HG03354 (cell line): ENCODE results near the gene TFDP2.
"Not testable (repeated sequence)": the region's sequence is repeated elsewhere in the genome, so short reads cannot be mapped to it uniquely, and the experiment has no call there.

Source experiments
- ATAC-seq: cut with Tn5 transposase; IDR thresholded peaks from one replicate; pipeline ENCODE4 v1.9.1; 2021; ENCODE audit warnings: mild to moderate bottlenecking; ENCODE audit not compliant: unreplicated experiment, poor library complexity, severe bottlenecking

The TFDP2 gene

GRCh38 chr3:141981084-141981483 lies 168.3 kb downstream of the TFDP2 start:
- no peak for ATAC-seq

- no peak for ATAC-seq
These were observed 170.2 kb downstream of the TFDP2 start for GRCh38 chr3:141979050-141979671.

DNA sequence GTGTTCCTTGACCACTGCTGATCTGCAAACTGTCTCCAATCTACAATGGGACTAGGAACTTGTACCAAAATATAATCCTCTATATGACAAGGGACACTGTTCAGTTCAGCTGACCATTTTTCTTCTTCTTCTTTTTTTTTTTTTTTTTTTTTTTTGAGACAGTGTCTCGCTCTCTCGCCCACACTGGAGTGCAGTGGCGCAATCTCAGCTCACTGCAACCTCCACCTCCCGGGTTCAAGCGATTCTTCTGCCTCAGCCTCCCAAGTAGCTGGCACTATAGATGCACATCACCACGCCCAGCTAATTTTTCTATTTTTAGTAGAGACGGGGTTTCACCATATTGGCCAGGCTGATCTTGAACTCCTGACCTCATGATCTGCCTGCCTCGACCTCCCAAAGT lies 174.6 kb downstream of the TFDP2 start:
- not testable (repeated sequence) for ATAC-seq

- ATAC-seq, result no peak
These were observed 176.9 kb downstream of the TFDP2 start for GRCh38 chr3:141972399-141972798.

GRCh38 chr3:141971571-141971970 lies 177.8 kb downstream of the TFDP2 start:
- ATAC-seq, result no peak

DNA sequence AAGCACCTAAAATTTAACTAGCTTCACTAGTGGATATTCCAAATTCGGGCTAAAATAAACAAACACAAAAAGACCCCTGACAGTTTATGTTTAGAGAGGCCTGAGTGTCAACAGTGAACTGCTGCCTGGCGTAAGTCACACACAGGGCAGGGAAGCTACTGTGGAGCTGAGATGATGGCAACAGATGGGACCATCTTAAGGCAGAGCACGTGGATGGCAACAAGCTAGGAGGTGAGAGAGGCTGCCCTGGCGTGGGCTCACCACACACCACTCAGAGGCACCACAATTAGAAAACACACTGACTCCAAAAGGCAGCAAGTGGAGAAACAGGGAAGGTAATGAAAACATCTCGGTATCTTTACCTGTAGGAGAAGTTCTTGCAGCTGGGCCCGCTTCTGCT lies 179.6 kb downstream of the TFDP2 start:
- no peak for ATAC-seq

DNA sequence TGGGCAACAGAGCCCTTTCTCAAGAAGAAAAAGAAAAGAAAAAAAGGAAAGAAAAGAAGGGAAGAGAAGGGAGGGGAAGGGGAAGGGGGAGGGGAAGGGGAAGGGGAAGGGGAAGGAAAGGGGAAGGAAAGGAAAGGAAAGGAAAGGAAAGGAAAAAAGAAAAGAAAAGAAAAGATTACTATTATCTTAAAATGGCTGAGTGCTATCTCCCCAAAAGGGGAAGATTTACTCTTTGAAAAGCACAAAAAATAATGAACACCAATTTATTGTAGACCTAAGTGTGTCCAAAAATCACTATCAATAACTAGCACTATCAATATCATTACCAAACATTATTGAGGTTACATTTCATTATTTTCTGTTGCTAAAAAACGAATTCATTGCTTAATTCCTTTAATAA lies 183.9 kb downstream of the TFDP2 start:
- no peak for ATAC-seq

DNA sequence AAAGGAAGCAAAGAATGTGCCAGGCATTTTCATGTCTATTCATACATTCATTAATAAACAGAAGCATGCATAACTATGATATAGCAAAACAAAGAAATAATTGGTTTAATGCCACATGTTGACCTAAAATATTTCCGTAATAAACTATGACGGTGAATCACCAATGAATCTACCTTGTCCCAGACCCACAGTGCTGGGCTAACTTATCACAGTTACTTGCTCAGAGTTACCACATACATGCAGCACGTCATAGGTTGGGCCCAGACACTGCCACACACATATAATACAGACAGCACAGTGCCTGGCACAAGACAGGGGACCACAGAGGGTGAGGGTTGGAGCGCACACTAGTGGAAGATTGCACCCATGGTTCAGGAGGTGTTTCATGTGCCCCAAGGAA lies 186.0 kb downstream of the TFDP2 start:
- ATAC-seq, result no peak

DNA sequence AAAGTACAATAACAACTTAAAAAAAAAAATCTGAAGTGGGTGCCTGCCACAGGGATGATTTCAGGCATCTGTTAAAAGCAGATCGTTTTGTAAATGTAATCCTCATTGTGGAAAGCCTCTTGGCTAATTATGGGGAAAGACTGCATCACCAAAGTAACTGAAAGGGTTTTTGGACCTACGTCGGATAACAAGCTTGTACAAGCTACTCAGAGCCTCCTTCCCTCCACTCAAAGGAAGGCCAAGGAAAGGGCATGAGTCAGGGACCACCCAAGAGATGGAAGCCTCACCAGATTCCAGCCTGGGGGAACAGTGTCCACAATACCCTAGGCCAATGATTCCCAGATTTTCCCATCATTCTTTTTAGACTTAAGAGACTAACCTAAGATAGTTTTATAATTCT lies 188.6 kb downstream of the TFDP2 start:
- no peak for ATAC-seq

- no peak for ATAC-seq
These were observed 189.5 kb downstream of the TFDP2 start for GRCh38 chr3:141959589-141960554.

DNA sequence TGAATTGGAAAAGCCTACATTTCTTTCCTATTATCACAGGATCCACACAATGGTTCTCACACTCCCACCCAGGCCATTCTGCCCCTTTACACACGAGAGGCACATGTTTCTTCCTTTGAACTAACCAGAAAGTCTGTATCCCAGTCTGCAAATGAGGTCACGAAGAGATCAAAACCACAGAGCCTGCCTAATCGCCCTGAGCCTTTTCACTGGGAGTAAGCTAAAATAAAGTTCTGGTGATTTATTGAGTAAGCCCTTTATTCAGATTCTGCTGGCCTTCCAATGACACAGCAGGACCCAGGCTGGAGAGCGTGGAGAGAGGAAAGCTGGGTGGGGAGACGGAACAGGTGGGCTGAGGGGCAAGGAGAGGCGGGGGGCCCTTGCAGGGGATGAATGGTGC lies 194.2 kb downstream of the TFDP2 start:
- no peak for ATAC-seq

- no peak for ATAC-seq
These were observed 196.7 kb downstream of the TFDP2 start for GRCh38 chr3:141952611-141953010.

GRCh38 chr3:141950572-141951493 lies 198.5 kb downstream of the TFDP2 start:
- no peak for ATAC-seq

DNA sequence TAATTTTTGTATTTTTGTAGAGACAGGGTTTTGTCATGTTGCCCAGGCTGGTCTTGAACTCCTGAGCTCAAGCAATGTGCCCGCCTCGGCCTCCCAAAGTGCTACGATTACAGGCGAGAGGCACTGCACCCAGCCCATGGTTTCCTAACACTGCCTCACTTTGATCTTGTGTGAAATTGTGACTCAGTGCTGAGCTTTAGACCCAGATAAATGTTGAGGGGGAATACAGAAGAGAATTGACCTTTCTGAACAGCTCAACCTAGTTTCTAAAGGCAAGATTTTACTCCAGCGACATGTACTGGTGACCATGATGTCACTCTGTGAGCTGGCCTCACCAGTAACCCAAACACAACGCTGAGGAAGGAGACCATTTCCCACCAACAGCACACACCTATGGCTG lies 199.4 kb downstream of the TFDP2 start:
- ATAC-seq, result no peak

DNA sequence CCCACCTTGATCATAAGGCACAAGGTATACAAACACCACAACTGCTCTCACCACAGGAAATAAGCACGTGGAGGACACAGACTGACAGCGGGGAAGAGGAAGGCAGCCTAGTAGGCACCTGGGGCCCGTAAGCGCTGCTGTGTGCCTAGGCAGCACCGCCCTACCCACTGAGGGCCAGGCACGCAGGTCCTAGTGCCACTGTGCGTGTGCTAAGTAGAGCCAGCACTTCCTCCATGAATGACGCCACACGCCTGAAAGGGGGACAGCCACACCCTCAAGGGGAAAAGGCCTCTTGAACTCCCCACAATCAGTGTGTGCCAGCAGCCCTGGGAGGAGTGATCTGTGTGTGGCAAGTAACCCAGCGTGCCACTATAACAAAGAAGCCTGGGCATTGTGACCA lies 199.9 kb downstream of the TFDP2 start:
- ATAC-seq, result no peak

DNA sequence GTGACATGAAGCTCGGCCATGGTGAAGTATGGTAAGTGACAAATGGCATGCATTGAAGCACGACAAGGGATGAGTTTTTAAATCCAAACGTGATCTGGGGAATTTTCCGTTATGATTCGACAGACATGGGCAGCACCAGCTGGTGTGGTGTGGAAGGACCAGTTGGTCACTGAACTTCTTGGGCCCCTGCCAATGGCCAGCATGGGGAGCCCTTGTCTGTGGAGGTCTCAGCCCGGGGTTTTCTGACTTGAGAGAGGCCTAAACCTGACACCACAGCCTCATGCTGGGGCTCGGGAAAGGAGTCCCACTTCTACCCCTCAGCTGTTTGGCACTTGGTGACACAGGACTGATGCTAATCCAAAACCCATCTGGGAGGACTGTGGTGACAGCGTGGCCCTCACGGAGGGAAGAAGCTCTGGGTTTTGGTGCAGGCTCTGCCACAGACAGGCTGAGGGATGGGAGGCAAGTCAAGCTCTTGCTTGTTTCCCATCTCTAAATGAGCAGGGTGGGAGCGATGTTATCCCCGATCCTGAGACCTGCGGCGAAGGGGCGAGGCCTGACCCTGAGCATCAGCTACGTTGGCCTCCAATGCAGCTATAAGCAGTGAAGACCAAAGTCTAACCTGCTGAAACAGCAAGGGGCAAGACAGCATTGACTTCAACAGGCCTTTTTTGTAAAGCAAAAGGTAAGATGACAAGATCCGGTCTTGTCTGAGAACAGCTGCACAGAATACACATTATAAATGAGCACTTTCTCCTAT lies 203.4 kb downstream of the TFDP2 start:
- no peak for ATAC-seq

DNA sequence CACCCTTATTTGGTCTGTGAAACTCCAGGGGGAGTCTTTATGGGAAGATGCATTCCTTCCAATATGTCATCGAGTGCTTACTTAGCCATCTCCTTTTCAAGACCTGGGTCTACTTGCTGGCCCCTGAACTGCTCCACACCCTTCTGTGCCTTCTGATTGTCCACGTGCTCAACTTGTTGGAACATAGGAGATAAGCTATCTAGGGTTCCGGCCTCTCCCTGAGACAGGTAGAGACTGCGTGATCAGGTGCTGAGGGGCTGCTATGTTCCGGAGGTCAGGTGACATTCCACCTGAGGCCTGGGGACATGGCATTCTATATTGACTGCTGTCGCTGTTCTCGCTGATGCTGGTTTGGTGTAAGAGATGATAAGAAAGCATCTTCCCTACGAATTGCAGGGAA lies 207.3 kb downstream of the TFDP2 start:
- ATAC-seq, result no peak

- no peak for ATAC-seq
These were observed 208.3 kb downstream of the TFDP2 start for GRCh38 chr3:141941093-141941492.

DNA sequence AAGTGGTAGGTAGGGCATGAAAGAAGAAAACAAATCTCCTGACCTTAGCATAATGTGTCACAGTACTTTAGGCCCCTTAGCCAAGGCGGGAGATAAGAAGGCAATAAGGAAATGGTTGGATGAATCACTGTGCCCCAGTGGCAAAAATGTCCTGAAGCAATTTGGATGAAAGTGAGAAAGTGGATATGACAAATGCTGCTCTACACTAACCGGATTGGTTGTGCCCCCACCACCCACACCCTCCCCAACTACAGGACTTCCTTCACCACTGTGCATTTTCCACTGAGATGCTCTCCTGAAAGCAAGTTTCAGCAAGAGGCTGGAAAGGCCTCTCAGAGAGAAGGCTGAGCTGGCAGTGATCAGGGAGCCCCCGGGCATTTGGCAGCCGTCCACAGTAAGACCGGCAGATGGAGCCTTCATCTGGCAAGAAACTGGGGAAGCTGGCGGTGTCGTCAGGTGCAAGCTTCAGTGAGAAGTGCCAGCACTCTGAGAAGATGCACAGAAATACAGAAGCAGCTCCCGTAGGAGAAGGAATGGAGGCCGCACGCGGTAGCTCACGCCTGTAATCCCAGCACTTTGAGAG lies 209.1 kb downstream of the TFDP2 start:
- ATAC-seq, result no peak
